ENCODE results near the gene COL11A2. TPM values are rescaled to one million over a fixed set of nuclear protein-coding genes. Genes with fewer than 3 reads are reported as not detected.
A peak's percentile ranks its signal among the peaks of the same experiment; 100 is the strongest.

Gene COL11A2
- total RNA-seq, 2 donors from 2014 or later, result 2.5 to 3.2 TPM

DNA sequence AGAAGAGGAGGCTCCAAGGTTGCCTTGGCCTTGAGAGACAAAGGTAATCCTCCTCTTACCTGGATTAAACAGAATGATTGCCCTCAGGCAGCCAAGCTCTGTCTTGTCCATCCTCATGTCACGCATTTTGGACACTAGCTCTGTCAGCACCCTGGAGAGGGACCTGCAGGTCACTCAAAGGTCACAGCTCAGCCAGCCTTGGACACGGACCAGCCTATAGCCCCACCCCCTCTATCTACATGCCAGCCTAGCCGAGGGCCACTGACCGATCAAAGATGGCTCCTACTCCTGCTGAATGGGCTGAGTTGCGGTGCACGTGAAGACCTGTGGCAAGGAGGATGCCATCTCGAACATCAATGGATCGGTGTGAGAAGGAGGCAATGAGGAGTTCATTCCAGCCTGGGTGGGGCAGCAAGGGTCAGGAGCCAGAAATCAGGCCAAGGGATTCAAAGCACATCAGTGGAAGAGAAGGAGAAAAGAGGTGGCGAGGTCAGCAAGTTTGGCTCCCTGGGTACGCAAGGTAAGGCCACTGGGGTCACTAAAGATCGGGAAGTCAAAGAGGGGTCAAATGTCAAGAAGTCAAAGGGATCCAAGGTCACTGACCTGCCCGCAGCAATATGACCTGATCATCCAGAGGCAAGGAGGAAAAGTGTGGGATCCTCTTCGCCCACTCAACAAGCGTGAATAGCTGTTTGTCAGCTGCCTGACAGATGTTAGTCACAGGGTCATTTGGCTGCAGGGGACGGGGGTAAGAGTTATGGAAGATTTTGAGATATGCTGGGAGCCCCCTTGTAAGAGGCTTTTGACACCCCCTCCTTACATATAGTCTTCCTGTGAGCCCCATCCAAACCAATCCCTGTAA is 3.3 kb upstream of the COL11A2 start:
- DNase-seq (no peak), ATAC-seq (replicated peaks in 1 of 2) (no peak)
- Mint-ChIP-seq H3K27me3 (ENCODE audit: low read depth) (peaks cover 16% of the 10 kb centered on the region), H3K4me3 (no peak overlapping the region), H3K9me3 (no peaks in the 10 kb centered on the region), H3K27ac (no peak overlapping the region), H3K4me1 (ENCODE audit: low read depth) (peaks cover 50% of the 10 kb centered on the region), H3K36me3 (ENCODE audit: insufficient read depth in 2 of 2) (peaks cover 5 to 17% of the 10 kb centered on the region in 2 donors)

DNA sequence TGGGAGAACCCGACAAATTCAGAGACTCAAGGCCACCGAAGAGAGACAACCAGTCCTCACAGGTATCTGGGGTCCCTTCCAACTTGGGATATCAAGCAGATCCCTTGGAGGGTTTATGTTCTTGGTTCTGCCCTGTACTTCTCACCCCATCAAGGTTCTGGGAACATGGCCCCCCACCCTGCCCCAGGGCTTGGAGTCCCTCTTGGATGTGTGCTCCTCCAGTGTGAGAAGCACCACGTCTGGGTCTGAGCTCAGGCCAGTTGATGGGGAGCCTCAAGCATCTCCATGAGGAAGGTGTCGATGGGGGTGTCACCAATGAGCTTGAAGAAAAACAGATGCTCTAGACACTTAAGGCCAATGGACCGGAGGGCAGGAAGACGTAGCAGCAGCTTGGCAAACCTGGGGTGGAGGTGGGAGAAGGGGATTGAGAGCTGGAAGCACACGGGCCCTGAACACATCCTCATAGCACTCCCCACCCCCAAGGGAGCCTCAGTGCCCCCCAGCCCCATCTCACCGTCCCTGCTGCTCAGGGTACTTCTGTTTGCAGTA is 2.2 kb upstream of the COL11A2 start:
- no peak overlapping the region for H3K4me3 Mint-ChIP-seq
- H3K27ac Mint-ChIP-seq, result no peak overlapping the region
- peaks cover 5 to 17% of the 10 kb centered on the region in 2 donors for H3K36me3 Mint-ChIP-seq (ENCODE audit: insufficient read depth in 2 of 2)
- peaks cover 47% of the 10 kb centered on the region for H3K4me1 Mint-ChIP-seq (ENCODE audit: low read depth)
- no peaks in the 10 kb centered on the region for H3K9me3 Mint-ChIP-seq
- peaks cover 21% of the 10 kb centered on the region for H3K27me3 Mint-ChIP-seq (ENCODE audit: low read depth)
- DNase-seq, result no peak
- no peak for ATAC-seq (replicated peaks in 1 of 2)

DNA sequence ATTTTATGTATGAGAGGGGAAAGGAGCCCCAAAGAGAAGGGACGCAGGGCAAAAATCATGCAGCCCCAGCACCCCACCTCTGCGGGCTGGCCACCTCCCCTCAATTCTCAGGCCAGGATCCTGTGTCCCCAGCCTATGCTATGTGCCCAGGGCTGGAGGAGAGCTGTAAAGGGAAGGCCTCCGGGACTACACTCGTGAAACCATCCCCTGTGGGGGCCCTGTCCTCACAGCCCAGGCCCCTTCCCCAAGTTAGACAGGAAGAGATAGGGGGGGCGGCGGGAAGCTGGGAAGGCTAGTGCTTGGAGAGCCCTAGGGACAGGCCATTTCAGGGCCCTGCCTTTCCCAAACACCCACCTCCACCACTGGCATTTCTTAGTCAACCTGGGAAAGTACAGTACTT is 1.4 kb upstream of the COL11A2 start:
- peak overlapping the region in 1 of 2 donors; percentile 57 for H3K4me3 Mint-ChIP-seq
- H3K36me3 Mint-ChIP-seq (ENCODE audit: insufficient read depth in 2 of 2), result peaks cover 5 to 17% of the 10 kb centered on the region in 2 donors
- DNase-seq, result no peak
- peaks cover 21% of the 10 kb centered on the region for H3K27me3 Mint-ChIP-seq (ENCODE audit: low read depth)
- H3K4me1 Mint-ChIP-seq (ENCODE audit: low read depth), result peaks cover 38% of the 10 kb centered on the region
- no peaks in the 10 kb centered on the region for H3K9me3 Mint-ChIP-seq
- no peak overlapping the region for H3K27ac Mint-ChIP-seq
- ATAC-seq (replicated peaks in 1 of 2), result no peak

DNA sequence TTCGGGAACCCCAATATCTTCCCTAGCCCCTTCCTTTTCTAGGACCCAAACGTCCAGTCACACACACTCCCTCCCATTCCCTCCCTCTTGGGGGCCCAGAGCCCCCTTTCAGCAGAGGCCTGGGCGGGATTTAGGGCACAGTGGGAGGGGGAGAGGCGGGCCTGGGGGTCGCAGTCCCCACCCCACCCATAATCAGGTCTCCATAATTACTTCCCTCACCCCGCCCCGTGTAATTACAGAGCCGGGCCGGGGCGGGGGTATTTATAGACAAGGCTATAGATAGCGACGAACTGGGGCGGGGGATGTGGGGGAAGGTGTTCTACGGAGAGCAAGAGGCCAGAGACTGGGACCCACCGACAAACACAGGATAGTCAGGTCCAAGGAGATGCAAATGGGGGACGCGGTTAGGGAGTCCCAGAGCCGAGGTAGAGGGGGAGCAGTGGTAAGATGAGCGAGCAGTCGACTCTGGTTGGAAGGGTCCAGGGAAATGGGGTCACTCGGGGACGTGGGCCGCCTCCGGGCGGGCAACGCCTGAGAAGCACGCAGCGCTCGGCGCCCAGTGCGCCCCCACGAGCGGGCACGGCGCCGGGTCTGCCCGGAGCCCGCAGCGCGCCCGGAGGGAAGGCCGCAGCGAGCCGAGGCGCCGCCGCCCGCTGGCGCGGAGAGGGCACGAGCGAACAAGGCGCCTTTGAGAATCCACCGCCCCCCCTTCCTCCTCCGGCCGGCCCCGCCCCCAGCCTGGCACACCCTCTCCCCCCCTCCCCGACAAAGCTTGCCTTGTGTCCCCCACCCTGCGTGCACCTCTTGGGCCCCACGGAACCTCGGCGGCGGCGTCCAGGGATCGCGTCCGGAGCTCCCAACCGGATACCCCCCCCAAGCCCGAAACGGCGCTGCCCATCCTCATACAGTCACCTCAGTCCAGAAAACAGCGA is 670 bp upstream of the COL11A2 start:
- H3K27ac Mint-ChIP-seq, result no peak overlapping the region
- ATAC-seq (replicated peaks in 1 of 2) (peak; percentile 25 to 30), DNase-seq (peak in 1 of 2 donors; percentile 30)
- peak overlapping the region; percentile 68 to 75 for H3K4me3 Mint-ChIP-seq
- no peaks in the 10 kb centered on the region for H3K9me3 Mint-ChIP-seq
- H3K36me3 Mint-ChIP-seq (ENCODE audit: insufficient read depth in 2 of 2), result peaks cover 5 to 14% of the 10 kb centered on the region in 2 donors
- H3K27me3 Mint-ChIP-seq (ENCODE audit: low read depth), result peaks cover 21% of the 10 kb centered on the region
- peaks cover 31% of the 10 kb centered on the region for H3K4me1 Mint-ChIP-seq (ENCODE audit: low read depth)

DNA sequence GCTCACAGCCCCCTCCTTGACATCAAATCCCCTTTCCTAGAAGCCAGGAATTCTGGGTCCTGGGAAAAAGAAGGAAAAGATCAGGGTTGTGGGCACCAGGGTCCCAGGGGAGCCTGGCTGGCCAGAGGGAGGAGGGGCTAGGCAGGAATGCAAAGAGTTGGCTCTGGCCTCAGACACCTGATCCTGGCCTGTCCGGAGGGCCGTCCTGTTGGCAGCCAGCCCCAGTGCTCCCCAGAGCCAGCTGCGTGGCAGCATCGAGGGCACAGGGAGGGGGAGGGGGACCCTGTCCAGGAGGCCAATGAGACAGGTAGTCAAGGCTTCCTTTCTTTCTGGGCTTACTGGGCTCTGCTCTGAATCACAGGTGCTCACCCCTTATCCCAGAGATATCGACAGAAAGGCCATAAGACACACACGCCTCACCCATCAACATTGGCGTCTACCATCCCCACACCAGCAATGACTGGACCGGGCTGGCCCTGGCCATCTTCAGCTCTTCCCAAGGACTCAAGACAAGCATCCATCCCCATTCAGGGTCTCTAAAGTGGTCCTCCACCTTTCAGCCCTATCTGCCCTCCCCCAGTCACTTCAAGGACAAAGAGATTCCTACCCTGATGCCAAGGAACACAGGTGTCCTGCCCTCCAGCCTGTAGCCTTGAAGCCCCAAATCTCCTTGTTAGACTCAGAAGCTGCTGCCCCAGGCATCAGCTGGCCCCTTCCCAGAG is 723 bp downstream of the COL11A2 start:
- Mint-ChIP-seq H3K4me3 (peak overlapping the region in 1 of 2 donors; percentile 37), H3K36me3 (ENCODE audit: insufficient read depth in 2 of 2) (peaks cover 5 to 12% of the 10 kb centered on the region in 2 donors), H3K27ac (no peak overlapping the region), H3K9me3 (no peaks in the 10 kb centered on the region), H3K27me3 (ENCODE audit: low read depth) (peaks cover 25% of the 10 kb centered on the region), H3K4me1 (ENCODE audit: low read depth) (peaks cover 19% of the 10 kb centered on the region)
- no peak for ATAC-seq (replicated peaks in 1 of 2)
- no peak for DNase-seq

DNA sequence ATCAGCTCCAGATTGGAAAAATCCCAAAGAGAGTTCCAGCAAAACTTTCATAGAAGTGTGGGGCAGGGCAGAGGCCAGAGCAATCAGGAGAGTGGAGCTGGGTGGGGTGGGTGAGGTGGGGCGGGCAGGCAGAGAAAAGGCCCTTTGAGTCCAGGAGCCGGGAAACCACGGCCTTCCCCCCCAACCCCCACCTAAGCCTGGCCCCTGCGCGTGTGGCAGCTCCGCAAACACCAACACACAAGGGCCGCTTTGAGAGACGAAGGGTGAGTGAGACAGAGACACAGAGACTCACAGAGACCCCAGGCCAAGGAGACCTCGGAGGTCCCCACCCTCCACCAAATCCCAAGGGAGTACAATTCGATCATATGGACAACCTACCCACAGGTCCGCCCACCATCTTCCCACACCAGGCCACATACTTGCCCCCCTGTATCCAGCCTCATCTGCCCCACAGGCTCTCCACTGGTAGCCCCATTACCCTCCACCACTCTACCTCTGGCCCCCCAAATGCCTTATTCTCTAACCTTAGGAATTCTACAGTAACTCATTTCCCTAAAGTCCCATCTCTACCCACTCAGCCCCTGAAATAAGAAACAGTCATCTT is 1.7 kb downstream of the COL11A2 start:
- H3K9me3 Mint-ChIP-seq, result no peaks in the 10 kb centered on the region
- H3K4me1 Mint-ChIP-seq (ENCODE audit: low read depth), result peaks cover 15% of the 10 kb centered on the region
- H3K27ac Mint-ChIP-seq, result no peak overlapping the region

DNA sequence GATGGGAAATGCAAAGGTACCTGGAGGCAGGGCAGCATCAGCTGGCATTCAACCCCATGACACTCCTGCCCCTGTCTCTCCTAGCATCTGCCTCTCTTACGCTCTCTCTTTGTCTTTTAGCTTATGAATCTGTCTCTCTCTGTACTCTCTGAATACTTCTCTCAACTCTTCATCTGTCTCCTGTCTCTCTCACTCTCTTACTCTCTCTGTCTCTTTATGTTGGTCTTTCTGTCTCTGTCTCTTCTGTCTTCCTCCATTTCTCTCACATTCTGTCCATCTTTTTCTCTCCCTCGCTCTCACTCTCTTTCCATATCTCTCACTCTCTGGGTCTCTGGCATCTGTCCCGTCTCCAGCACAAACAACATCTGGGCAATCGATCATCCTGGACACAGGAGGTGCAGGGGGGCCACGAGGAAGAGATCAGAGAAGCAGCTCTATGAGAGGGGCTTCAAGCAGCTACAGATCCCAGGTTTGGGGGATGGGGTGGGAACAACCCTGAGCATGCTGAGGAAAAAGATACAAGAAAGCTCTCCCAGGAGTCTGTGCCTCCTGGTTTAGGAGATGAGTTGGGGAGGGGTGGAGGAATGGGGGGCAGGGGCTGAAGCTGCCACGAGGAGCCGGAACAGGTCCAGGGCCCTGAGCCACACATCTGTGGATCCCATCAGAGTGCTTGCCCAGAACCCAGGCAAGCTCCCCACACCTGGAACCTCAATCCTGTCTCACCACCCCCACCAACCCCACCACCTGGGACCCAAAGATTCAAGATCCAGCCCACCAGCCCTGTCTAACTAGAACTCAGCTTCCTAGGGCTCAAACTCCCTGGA is 2.4 kb downstream of the COL11A2 start:
- Mint-ChIP-seq H3K36me3 (ENCODE audit: insufficient read depth in 2 of 2) (peaks cover 0 to 2% of the 10 kb centered on the region in 2 donors), H3K9me3 (no peaks in the 10 kb centered on the region), H3K4me3 (no peak overlapping the region), H3K27ac (no peak overlapping the region), H3K27me3 (ENCODE audit: low read depth) (peaks cover 27% of the 10 kb centered on the region), H3K4me1 (ENCODE audit: low read depth) (peaks cover 16% of the 10 kb centered on the region)
- ATAC-seq (replicated peaks in 1 of 2) (no peak), DNase-seq (no peak)

More for the DNA sequence above, 1.7 kb downstream of the COL11A2 start:
- Mint-ChIP-seq H3K36me3 (ENCODE audit: insufficient read depth in 2 of 2) (peaks cover 3 to 8% of the 10 kb centered on the region in 2 donors), H3K4me3 (no peak overlapping the region), H3K27me3 (ENCODE audit: low read depth) (peaks cover 27% of the 10 kb centered on the region)
- DNase-seq (no peak), ATAC-seq (replicated peaks in 1 of 2) (no peak)

DNA sequence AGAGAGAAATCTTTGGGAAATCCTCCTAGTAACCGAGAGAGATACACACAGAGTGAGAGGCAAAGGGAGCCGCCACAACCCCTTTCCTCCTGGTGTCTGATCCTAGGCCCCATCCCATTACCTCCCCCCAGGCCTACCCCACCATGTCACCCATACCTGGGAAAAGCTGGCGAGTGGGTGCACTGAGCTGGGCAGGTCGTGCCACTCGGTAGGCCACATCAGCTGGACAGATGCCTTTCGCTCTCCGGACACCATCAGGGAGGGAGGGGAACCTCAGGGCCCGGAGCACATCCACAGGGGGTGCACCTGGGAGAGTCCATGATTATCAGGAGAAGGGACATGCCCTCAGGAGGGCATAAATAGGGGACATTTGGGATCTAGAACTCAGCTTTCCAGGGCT is 3.1 kb downstream of the COL11A2 start:
- no peak for DNase-seq
- Mint-ChIP-seq H3K4me1 (ENCODE audit: low read depth) (peaks cover 18% of the 10 kb centered on the region), H3K27me3 (ENCODE audit: low read depth) (peaks cover 27% of the 10 kb centered on the region), H3K4me3 (no peak overlapping the region), H3K27ac (no peak overlapping the region), H3K36me3 (ENCODE audit: insufficient read depth in 2 of 2) (peaks cover 0 to 2% of the 10 kb centered on the region in 2 donors), H3K9me3 (no peaks in the 10 kb centered on the region)
- ATAC-seq (replicated peaks in 1 of 2), result no peak

DNA sequence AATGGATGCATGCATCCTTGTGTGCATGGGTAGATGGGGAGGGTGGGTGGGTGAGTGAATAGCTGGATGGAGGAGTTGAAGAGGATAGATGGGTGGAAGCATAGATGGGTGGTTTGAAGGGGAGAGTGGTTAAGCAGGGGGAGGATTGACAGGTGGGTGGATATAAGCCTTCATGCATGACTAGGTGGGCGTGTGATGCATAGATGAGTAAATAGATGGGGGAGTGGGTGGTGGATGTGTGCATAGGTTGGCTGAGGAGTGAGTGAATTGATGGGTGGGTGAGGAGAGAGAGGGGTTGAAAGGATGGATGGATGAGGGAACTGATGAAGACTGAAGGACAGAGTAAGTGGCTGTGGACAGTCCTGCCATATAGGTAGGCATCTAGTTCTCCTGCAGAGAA is 4.5 kb downstream of the COL11A2 start:
- peaks cover 9 to 10% of the 10 kb centered on the region in 2 donors for H3K9me3 Mint-ChIP-seq
- no peak overlapping the region for H3K4me3 Mint-ChIP-seq
- no peak overlapping the region for H3K27ac Mint-ChIP-seq
- peaks cover 19% of the 10 kb centered on the region for H3K4me1 Mint-ChIP-seq (ENCODE audit: low read depth)
- no peak for ATAC-seq (replicated peaks in 1 of 2)
- DNase-seq, result no peak
- peaks cover 9 to 13% of the 10 kb centered on the region in 2 donors for H3K36me3 Mint-ChIP-seq (ENCODE audit: insufficient read depth in 2 of 2)
- peaks cover 27% of the 10 kb centered on the region for H3K27me3 Mint-ChIP-seq (ENCODE audit: low read depth)

DNA sequence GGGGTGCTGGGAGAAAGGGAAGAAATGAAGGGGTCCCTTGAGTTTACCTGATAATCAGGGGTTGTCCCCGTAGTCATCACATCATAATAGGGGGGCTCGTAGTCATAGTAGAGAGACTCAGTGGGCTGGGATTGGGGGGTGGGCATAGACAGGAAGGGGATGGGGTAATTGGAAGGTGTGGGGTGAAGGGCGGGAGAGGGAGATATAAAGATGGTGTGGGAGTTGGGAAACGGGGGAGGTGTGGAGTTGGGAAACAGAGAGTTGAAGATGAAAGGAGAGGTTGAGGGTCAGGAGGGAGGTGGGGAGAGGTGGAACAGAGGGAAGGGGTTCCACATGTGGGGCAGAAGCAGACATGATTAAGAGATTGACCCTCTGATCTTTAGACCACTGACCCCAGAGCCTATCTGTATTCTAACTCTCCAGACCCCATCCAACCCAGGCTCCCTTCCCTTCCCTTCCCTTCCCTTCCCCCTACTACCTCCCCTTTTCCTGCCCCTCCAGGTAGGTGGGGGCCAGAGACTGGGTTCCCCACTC is 6.5 kb downstream of the COL11A2 start:
- ATAC-seq (replicated peaks in 1 of 2), result no peak
- peaks cover 13% of the 10 kb centered on the region for H3K27me3 Mint-ChIP-seq (ENCODE audit: low read depth)
- no peak for DNase-seq
- peaks cover 19% of the 10 kb centered on the region for H3K4me1 Mint-ChIP-seq (ENCODE audit: low read depth)
- H3K9me3 Mint-ChIP-seq, result peaks cover 11 to 13% of the 10 kb centered on the region in 2 donors
- no peak overlapping the region for H3K4me3 Mint-ChIP-seq
- H3K27ac Mint-ChIP-seq, result no peak overlapping the region
- H3K36me3 Mint-ChIP-seq (ENCODE audit: insufficient read depth in 2 of 2), result peaks cover 11 to 16% of the 10 kb centered on the region in 2 donors

DNA sequence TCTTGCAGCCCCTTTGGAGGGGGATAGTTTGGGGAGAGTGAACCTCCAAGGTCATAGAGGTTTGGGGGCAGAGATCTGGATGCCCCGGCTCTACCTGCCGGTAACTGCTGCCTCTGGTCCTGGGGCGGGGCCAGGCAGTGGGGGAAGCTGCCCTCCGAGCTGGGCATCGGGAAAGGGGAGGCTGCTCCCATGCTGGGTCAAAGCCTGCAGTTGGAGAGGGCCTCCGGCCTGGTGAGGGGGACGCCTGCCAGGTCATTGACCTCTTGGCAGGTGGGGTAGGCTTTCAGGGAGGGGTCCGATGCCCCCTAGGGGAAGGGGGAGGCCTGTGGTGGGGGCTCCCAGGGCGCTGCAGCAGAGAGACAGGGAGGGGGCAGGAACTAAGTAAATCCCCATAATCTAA is 7.1 kb downstream of the COL11A2 start:
- Mint-ChIP-seq H3K27me3 (ENCODE audit: low read depth) (peaks cover 11% of the 10 kb centered on the region), H3K9me3 (peaks cover 11 to 13% of the 10 kb centered on the region in 2 donors), H3K27ac (no peak overlapping the region), H3K4me3 (no peak overlapping the region), H3K36me3 (ENCODE audit: insufficient read depth in 2 of 2) (peaks cover 11 to 16% of the 10 kb centered on the region in 2 donors), H3K4me1 (ENCODE audit: low read depth) (peaks cover 19% of the 10 kb centered on the region)
- ATAC-seq (replicated peaks in 1 of 2), result no peak
- no peak for DNase-seq

Measured in activated T-cell treated with anti-CD3 and anti-CD28 coated beads, Interleukin-2, amount 50 U/mL, for 72 hours (primary cell).